HepG2 (cell line): ENCODE data around the gene FNBP1L. TPM values are rescaled to one million over a fixed set of nuclear protein-coding genes. Genes with fewer than 3 reads are reported as not detected.

Source experiments
- CBX2 ChIP-seq, 2 experiments: fragments of 200-600 bp in 1 of 2; sonication (generic); formaldehyde crosslinking in 1 of 2; IDR thresholded peaks; 2 replicates each; pipeline versions ENCODE4 v1.7.0 to v1.8.1; 2018 to 2022; ENCODE audit warnings: low read depth in 2 of 2, low read length in 1 of 2, mild to moderate bottlenecking in 1 of 2, missing genetic modification reagents in 1 of 2
- HDAC6 ChIP-seq: fragments of 200-600 bp; sonication (generic); IDR thresholded peaks from 2 replicates; pipeline ENCODE4 v1.7.0; 2017; ENCODE audit warnings: mild to moderate bottlenecking, antibody characterized with exemption, low read length, low read depth
- HES4 ChIP-seq: sonication (generic); formaldehyde crosslinking; IDR thresholded peaks from 2 replicates; pipeline ENCODE4 v1.9.0; 2021; ENCODE audit warnings: mild to moderate bottlenecking, missing genetic modification reagents, borderline replicate concordance
- HOXA3 ChIP-seq: sonication (generic); formaldehyde crosslinking; IDR thresholded peaks from 2 replicates; pipeline ENCODE4 v1.5.0; 2020; ENCODE audit warnings: missing genetic modification reagents
- KLF13 ChIP-seq: sonication (generic); formaldehyde crosslinking; IDR thresholded peaks from 2 replicates; pipeline ENCODE4 v1.4.0; 2020; ENCODE audit warnings: mild to moderate bottlenecking, missing genetic modification reagents
- MAZ ChIP-seq, 2 experiments: sonication (generic) in 1 of 2; formaldehyde crosslinking in 1 of 2; IDR thresholded peaks; 2 replicates each; pipeline versions ENCODE4 v1.5.0 to v1.6.1; 2012 to 2020; ENCODE audit warnings: low read depth in 2 of 2, mild to moderate bottlenecking in 2 of 2, borderline replicate concordance in 1 of 2, improper control_type of control experiment in 1 of 2, low read length in 1 of 2, missing genetic modification reagents in 1 of 2, moderate library complexity in 1 of 2
- MED8 ChIP-seq: sonication (generic); formaldehyde crosslinking; IDR thresholded peaks from 2 replicates; pipeline ENCODE4 v1.8.1; 2023; ENCODE audit warnings: mild to moderate bottlenecking, missing genetic modification reagents; ENCODE audit not compliant: insufficient replicate concordance
- MEIS1 ChIP-seq: sonication (generic); formaldehyde crosslinking; IDR thresholded peaks from 2 replicates; pipeline ENCODE4 v1.9.0; 2021; ENCODE audit warnings: mild to moderate bottlenecking, missing genetic modification reagents, moderate library complexity, borderline replicate concordance
- PRMT3 ChIP-seq: sonication (generic); formaldehyde crosslinking; IDR thresholded peaks from 2 replicates; pipeline ENCODE4 v1.8.1; 2022; ENCODE audit warnings: low read depth, mild to moderate bottlenecking, moderate library complexity, missing genetic modification reagents, borderline replicate concordance
- SIX1 ChIP-seq: sonication (generic); formaldehyde crosslinking; IDR thresholded peaks from 2 replicates; pipeline ENCODE4 v1.4.0; 2020; ENCODE audit warnings: missing genetic modification reagents, borderline replicate concordance
- U2AF1 ChIP-seq: fragments of 200-400 bp; formaldehyde crosslinking; optimal IDR thresholded peaks from 2 replicates; pipeline ENCODE3; 2017; ENCODE audit warnings: mild to moderate bottlenecking, low read depth, low read length
- ZBTB3 ChIP-seq: sonication (generic); formaldehyde crosslinking; IDR thresholded peaks from 2 replicates; pipeline ENCODE4 v1.4.0; 2020; ENCODE audit warnings: low read depth, mild to moderate bottlenecking, moderate library complexity, missing genetic modification reagents, borderline replicate concordance
- ZNF136 ChIP-seq: sonication (generic); formaldehyde crosslinking; IDR thresholded peaks from 2 replicates; pipeline ENCODE4 v1.8.1; 2022; ENCODE audit warnings: low read depth, mild to moderate bottlenecking, moderate library complexity, missing genetic modification reagents
- ZNF543 ChIP-seq: sonication (generic); formaldehyde crosslinking; IDR thresholded peaks from 2 replicates; pipeline ENCODE4 v1.4.0; 2020; ENCODE audit warnings: mild to moderate bottlenecking, missing genetic modification reagents
- ZNF567 ChIP-seq: sonication (generic); formaldehyde crosslinking; IDR thresholded peaks from 2 replicates; pipeline ENCODE4 v1.8.1; 2023; ENCODE audit warnings: mild to moderate bottlenecking, missing genetic modification reagents, borderline replicate concordance
- ZNF619 ChIP-seq: sonication (generic); formaldehyde crosslinking; IDR thresholded peaks from 2 replicates; pipeline ENCODE4 v1.4.0; 2020; ENCODE audit warnings: mild to moderate bottlenecking, missing genetic modification reagents
- ZNF704 ChIP-seq: sonication (generic); formaldehyde crosslinking; IDR thresholded peaks from 2 replicates; pipeline ENCODE4 v1.8.1; 2023; ENCODE audit warnings: mild to moderate bottlenecking, inconsistent platforms, moderate library complexity, missing genetic modification reagents, borderline replicate concordance
- ZNF790 ChIP-seq: sonication (generic); formaldehyde crosslinking; IDR thresholded peaks from 2 replicates; pipeline ENCODE4 v1.8.0; 2022; ENCODE audit warnings: missing genetic modification reagents, mild to moderate bottlenecking, borderline replicate concordance
- ZSCAN12 ChIP-seq: sonication (generic); formaldehyde crosslinking; IDR thresholded peaks from 2 replicates; pipeline ENCODE4 v1.9.0; 2021; ENCODE audit warnings: mild to moderate bottlenecking, missing genetic modification reagents
- polyA plus RNA-seq, 8 experiments: library from polyadenylated mRNA; depleted of rRNA in 3 of 8; stranded (reverse) in 7 of 8; unstranded in 1 of 8; fragments of >200 nt; fragmentation: Illumina TruSeq in 4 of 8; extraction: Trizol in 4 of 8; gene quantifications; 2 replicates each; pipeline versions ENCODE4 v1.2.1 to v1.2.3, GENCODE V29; 2011 to 2016; ENCODE audit warnings: low read depth in 4 of 8, missing spikeins in 1 of 8, mixed read lengths in 1 of 8; ENCODE audit not compliant: insufficient read depth in 1 of 8
- total RNA-seq, 5 experiments: library from RNA; depleted of rRNA; stranded (reverse); fragments of >200 nt; fragmentation: Illumina TruSeq; extraction: Trizol; gene quantifications; 2 replicates each; pipeline ENCODE4 v1.2.3, GENCODE V29; 2016; ENCODE audit warnings: low read depth in 1 of 5
- TF ChIP-seq, protein P1 (sequence below): sonication (generic); formaldehyde crosslinking; IDR thresholded peaks from 2 replicates; pipeline ENCODE4 v1.5.1; 2020; ENCODE audit warnings: mild to moderate bottlenecking, missing genetic modification reagents, borderline replicate concordance
- TF ChIP-seq, protein P2 (sequence below): sonication (generic); formaldehyde crosslinking; IDR thresholded peaks from 2 replicates; pipeline ENCODE4 v1.8.1; 2023; ENCODE audit warnings: mild to moderate bottlenecking, moderate library complexity, missing genetic modification reagents
- TF ChIP-seq, protein P3 (sequence below): sonication (generic); formaldehyde crosslinking; IDR thresholded peaks from 2 replicates; pipeline ENCODE4 v1.5.1; 2020; ENCODE audit warnings: missing genetic modification reagents, mild to moderate bottlenecking, borderline replicate concordance
- TF ChIP-seq, protein P4 (sequence below): IDR thresholded peaks from 2 replicates; pipeline ENCODE4 v1.6.1; 2016; ENCODE audit warnings: low read depth, control low read depth

The FNBP1L gene
- total and polyA plus RNA-seq, 2 of the 13 experiments (the other 11 are each of a cell fraction or from before 2014, with no cell fraction given), result 24.1 to 27.1 TPM

- no peak for TF ChIP-seq SIX1 (CRISPR knock-in tag)
- TF ChIP-seq ZNF704, result no peak
- no peak for TF ChIP-seq U2AF1
- TF ChIP-seq MEIS1 (CRISPR knock-in tag), result no peak
- no peak for TF ChIP-seq ZNF790
- no peak for TF ChIP-seq ZBTB3 (CRISPR knock-in tag)
- no peak for TF ChIP-seq ZNF567
- TF ChIP-seq, protein P1, sequence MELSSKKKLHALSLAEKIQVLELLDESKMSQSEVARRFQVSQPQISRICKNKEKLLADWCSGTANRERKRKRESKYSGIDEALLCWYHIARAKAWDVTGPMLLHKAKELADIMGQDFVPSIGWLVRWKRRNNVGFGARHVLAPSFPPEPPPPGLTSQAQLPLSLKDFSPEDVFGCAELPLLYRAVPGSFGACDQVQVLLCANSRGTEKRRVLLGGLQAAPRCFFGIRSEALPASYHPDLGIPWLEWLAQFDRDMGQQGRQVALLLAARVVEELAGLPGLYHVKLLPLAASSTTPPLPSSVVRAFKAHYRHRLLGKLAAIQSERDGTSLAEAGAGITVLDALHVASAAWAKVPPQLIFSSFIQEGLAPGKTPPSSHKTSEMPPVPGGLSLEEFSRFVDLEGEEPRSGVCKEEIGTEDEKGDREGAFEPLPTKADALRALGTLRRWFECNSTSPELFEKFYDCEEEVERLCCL (CRISPR knock-in tag), result no peak
- no peak for TF ChIP-seq HDAC6
- TF ChIP-seq HES4, result no peak
- no peak for TF ChIP-seq ZNF619 (CRISPR knock-in tag)
- TF ChIP-seq ZNF543 (CRISPR knock-in tag), result no peak
- TF ChIP-seq MAZ (IDR thresholded peaks at IDR 0.05; ENCODE audit: borderline replicate concordance, low read depth, low read length), result no peak
- TF ChIP-seq MAZ (CRISPR knock-in tag; IDR thresholded peaks at IDR 0.05; ENCODE audit: low read depth), result no peak
- TF ChIP-seq HOXA3 (CRISPR knock-in tag), result no peak
- no peak for TF ChIP-seq ZSCAN12
- TF ChIP-seq, protein P2, sequence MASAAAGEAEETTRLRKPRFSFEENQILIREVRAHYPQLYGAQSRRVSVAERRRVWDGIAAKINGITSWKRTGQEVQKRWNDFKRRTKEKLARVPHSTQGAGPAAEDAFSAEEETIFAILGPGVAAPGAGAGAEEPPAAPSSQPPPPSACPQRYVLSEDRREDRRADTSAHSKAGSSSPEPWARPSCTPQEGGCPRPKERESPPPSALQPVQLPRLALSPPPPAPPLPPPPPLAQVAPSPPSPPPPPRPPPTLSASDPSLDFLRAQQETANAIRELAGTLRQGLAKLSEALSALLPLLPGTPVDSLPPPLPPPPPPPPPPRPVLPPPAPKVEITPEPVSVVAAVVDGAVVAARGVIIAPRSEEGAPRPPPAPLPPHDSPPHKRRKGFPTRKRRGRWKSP (CRISPR knock-in tag), result no peak
- TF ChIP-seq, protein P3, sequence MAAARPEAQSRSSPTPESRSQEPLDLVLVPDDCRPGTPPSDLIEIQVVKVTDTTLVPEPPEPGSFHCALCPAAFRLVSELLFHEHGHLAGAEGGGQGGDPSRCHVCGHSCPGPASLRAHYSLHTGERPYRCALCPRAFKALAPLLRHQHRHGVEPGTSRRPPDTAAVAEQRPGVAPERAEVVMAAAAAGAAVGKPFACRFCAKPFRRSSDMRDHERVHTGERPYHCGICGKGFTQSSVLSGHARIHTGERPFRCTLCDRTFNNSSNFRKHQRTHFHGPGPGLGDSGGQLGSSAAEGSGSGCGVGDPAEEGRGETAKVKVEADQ, result no peak
- no peak for TF ChIP-seq CBX2 (IDR thresholded peaks at IDR 0.05; ENCODE audit: low read depth, low read length)
- no peak for TF ChIP-seq CBX2 (CRISPR knock-in tag; IDR thresholded peaks at IDR 0.05; ENCODE audit: low read depth)
- no peak for TF ChIP-seq PRMT3 (CRISPR knock-in tag)
- TF ChIP-seq KLF13, result no peak
- TF ChIP-seq, protein P4, sequence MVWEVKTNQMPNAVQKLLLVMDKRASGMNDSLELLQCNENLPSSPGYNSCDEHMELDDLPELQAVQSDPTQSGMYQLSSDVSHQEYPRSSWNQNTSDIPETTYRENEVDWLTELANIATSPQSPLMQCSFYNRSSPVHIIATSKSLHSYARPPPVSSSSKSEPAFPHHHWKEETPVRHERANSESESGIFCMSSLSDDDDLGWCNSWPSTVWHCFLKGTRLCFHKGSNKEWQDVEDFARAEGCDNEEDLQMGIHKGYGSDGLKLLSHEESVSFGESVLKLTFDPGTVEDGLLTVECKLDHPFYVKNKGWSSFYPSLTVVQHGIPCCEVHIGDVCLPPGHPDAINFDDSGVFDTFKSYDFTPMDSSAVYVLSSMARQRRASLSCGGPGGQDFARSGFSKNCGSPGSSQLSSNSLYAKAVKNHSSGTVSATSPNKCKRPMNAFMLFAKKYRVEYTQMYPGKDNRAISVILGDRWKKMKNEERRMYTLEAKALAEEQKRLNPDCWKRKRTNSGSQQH, result no peak
- TF ChIP-seq MED8 (CRISPR knock-in tag), result no peak
- TF ChIP-seq ZNF136 (CRISPR knock-in tag), result no peak
These were observed 14.4 kb upstream of the FNBP1L start (continued) for GRCh38 chr1:93433407-93433961.
